IgD-negative memory B cell (primary cell): ENCODE measurements around the gene SPIB. TPM values are rescaled to one million over a fixed set of nuclear protein-coding genes. Genes with fewer than 3 reads are reported as not detected.
A peak's percentile ranks its signal among the peaks of the same experiment; 100 is the strongest.

Experiments
- H3K27ac Mint-ChIP-seq, 3 donors: one replicate each; pipeline ENCODE4 v1.8.0; 2020 to 2022; ENCODE audit warnings: mild to moderate bottlenecking in 3 of 3, mixed read lengths in 3 of 3, moderate library complexity in 1 of 3
- H3K27me3 Mint-ChIP-seq: one replicate; pipeline ENCODE4 v1.8.0; 2021; ENCODE audit warnings: mixed read lengths
- H3K36me3 Mint-ChIP-seq: one replicate; pipeline ENCODE4 v1.8.0; 2020; ENCODE audit warnings: mild to moderate bottlenecking, mixed read lengths
- H3K4me1 Mint-ChIP-seq, 3 donors: one replicate each; pipeline ENCODE4 v1.8.0; 2020 to 2022; ENCODE audit warnings: mixed read lengths in 3 of 3, mild to moderate bottlenecking in 1 of 3
- H3K4me3 Mint-ChIP-seq, 4 donors: one replicate each; pipeline ENCODE4 v1.8.0; 2020 to 2022; ENCODE audit warnings: mild to moderate bottlenecking in 4 of 4, mixed read lengths in 4 of 4, moderate library complexity in 3 of 4
- H3K9me3 Mint-ChIP-seq, 3 donors: one replicate each; pipeline ENCODE4 v1.8.0; 2020 to 2021; ENCODE audit warnings: mixed read lengths in 3 of 3, mild to moderate bottlenecking in 1 of 3
- polyA plus RNA-seq: library from polyadenylated mRNA; unstranded; fragments of 300-500 nt; fragmentation: Illumina TruSeq; gene quantifications from one replicate; pipeline ENCODE4 v1.2.3, GENCODE V29; 2021

The SPIB gene
- polyA plus RNA-seq, 1 donor from 2014 or later = 403 TPM

- Mint-ChIP-seq H3K36me3 (no peaks in the 10 kb centered on the region), H3K9me3 (no peaks in the 10 kb centered on the region), H3K27me3 (no peaks in the 10 kb centered on the region), H3K4me1 (peaks cover 8 to 14% (median 10%) of the 10 kb centered on the region in 3 donors), H3K4me3 (peak overlapping the region; percentile 58 to 100 (median 80)), H3K27ac (peak overlapping the region; percentile 65 to 98 (median 96))
Measured at GRCh38 chr19:50475101-50475568, 56.4 kb downstream of the SPIB start.

- H3K4me1 Mint-ChIP-seq = peaks cover 8 to 14% (median 10%) of the 10 kb centered on the region in 3 donors
- H3K27me3 Mint-ChIP-seq = no peaks in the 10 kb centered on the region
- H3K27ac Mint-ChIP-seq = peak overlapping the region; percentile 96 to 98 (median 98)
- H3K9me3 Mint-ChIP-seq = no peaks in the 10 kb centered on the region
- H3K36me3 Mint-ChIP-seq = no peaks in the 10 kb centered on the region
- H3K4me3 Mint-ChIP-seq = peak overlapping the region; percentile 94 to 100 (median 98)
Measured at GRCh38 chr19:50475736-50476223, 57.0 kb downstream of the SPIB start.

GRCh38 chr19:50476224-50476906 lies 57.6 kb downstream of the SPIB start, which contains the start of the genes EMC10 and GARIN5A:
TSS of gene EMC10 (plus strand) at chr19:50476507. CDS start at chr19:50476545, 38 bp downstream.
TSS of gene GARIN5A (minus strand) at chr19:50476848. CDS start at chr19:50476388, 460 bp downstream.
- Mint-ChIP-seq H3K27ac (peak within 1 kb of the TSS; percentile 96 to 98 (median 98)), H3K27me3 (no peaks in the 10 kb centered on the region), H3K9me3 (no peaks in the 10 kb centered on the region), H3K4me1 (peaks cover 8 to 14% (median 11%) of the 10 kb centered on the region in 3 donors), H3K36me3 (peaks cover 2% of the 10 kb centered on the region), H3K4me3 (peak within 1 kb of the TSS; percentile 94 to 100 (median 98))

GRCh38 chr19:50476907-50477238 lies 58.1 kb downstream of the SPIB start:
- peak overlapping the region; percentile 96 to 98 (median 98) for H3K27ac Mint-ChIP-seq
- H3K4me1 Mint-ChIP-seq = peaks cover 8 to 14% (median 11%) of the 10 kb centered on the region in 3 donors
- peaks cover 2% of the 10 kb centered on the region for H3K36me3 Mint-ChIP-seq
- H3K27me3 Mint-ChIP-seq = no peaks in the 10 kb centered on the region
- peak overlapping the region; percentile 94 to 100 (median 98) for H3K4me3 Mint-ChIP-seq
- H3K9me3 Mint-ChIP-seq = no peaks in the 10 kb centered on the region

- H3K27ac Mint-ChIP-seq = peak overlapping the region in 2 of 3 donors; percentile 96 to 98
- H3K36me3 Mint-ChIP-seq = peaks cover 2% of the 10 kb centered on the region
- H3K4me3 Mint-ChIP-seq = peak overlapping the region; percentile 94 to 100 (median 98)
- H3K27me3 Mint-ChIP-seq = no peaks in the 10 kb centered on the region
- H3K4me1 Mint-ChIP-seq = peaks cover 8 to 14% (median 11%) of the 10 kb centered on the region in 3 donors
- no peaks in the 10 kb centered on the region for H3K9me3 Mint-ChIP-seq
Measured at GRCh38 chr19:50477751-50478515, 59.2 kb downstream of the SPIB start.

GRCh38 chr19:50478901-50479715 lies 60.4 kb downstream of the SPIB start:
- Mint-ChIP-seq H3K4me1 (peaks cover 8 to 15% (median 11%) of the 10 kb centered on the region in 3 donors), H3K36me3 (peaks cover 6% of the 10 kb centered on the region), H3K9me3 (no peaks in the 10 kb centered on the region), H3K4me3 (peak overlapping the region in 3 of 4 donors; percentile 17 to 55 (median 20)), H3K27ac (peak overlapping the region in 2 of 3 donors; percentile 65 to 87), H3K27me3 (no peaks in the 10 kb centered on the region)

- no peak overlapping the region for H3K4me3 Mint-ChIP-seq
- peaks cover 6% of the 10 kb centered on the region for H3K36me3 Mint-ChIP-seq
- H3K9me3 Mint-ChIP-seq = no peaks in the 10 kb centered on the region
- peaks cover 8 to 15% (median 11%) of the 10 kb centered on the region in 3 donors for H3K4me1 Mint-ChIP-seq
- H3K27me3 Mint-ChIP-seq = no peaks in the 10 kb centered on the region
- no peak overlapping the region for H3K27ac Mint-ChIP-seq
Measured at GRCh38 chr19:50479761-50480251, 61.1 kb downstream of the SPIB start.

- peaks cover 6% of the 10 kb centered on the region for H3K36me3 Mint-ChIP-seq
- no peak overlapping the region for H3K27ac Mint-ChIP-seq
- H3K4me3 Mint-ChIP-seq = no peak overlapping the region
Measured at GRCh38 chr19:50480281-50481111, 61.8 kb downstream of the SPIB start.

More at GRCh38 chr19:50480281-50481111, 61.8 kb downstream of the SPIB start:
- Mint-ChIP-seq H3K27me3 (no peaks in the 10 kb centered on the region), H3K4me1 (peaks cover 8 to 15% (median 10%) of the 10 kb centered on the region in 3 donors), H3K9me3 (no peaks in the 10 kb centered on the region)

Other genes with a start within 250 kb of the SPIB start
- not detected for gene MYH14, start 215.3 kb upstream of the SPIB start, polyA plus RNA-seq
- not detected for gene KCNC3, start 89.6 kb upstream of the SPIB start, polyA plus RNA-seq
- 4.2 TPM for gene NAPSA, start 53.3 kb upstream of the SPIB start, polyA plus RNA-seq
- 130 TPM for gene NR1H2, start 42.5 kb upstream of the SPIB start, polyA plus RNA-seq
- gene POLD1, start 34.6 kb upstream of the SPIB start, polyA plus RNA-seq = 32.8 TPM
- 1.3 TPM for gene MYBPC2, start 14.0 kb downstream of the SPIB start, polyA plus RNA-seq
- 8.7 TPM for gene EMC10, start 57.6 kb downstream of the SPIB start, polyA plus RNA-seq
- 0.53 TPM for gene GARIN5A, start 57.9 kb downstream of the SPIB start, polyA plus RNA-seq
- gene JOSD2, start 92.3 kb downstream of the SPIB start, polyA plus RNA-seq = 15.0 TPM
- gene ASPDH, start 95.0 kb downstream of the SPIB start, polyA plus RNA-seq = not detected
- gene LRRC4B, start 149.5 kb downstream of the SPIB start, polyA plus RNA-seq = not detected
- not detected for gene SYT3, start 220.9 kb downstream of the SPIB start, polyA plus RNA-seq
- 1.3 TPM for gene C19orf81, start 230.5 kb downstream of the SPIB start, polyA plus RNA-seq